Epidermal melanocyte (primary cell): ENCODE measurements around the gene C1orf116.
"Not testable (repeated sequence)": the region's sequence is repeated elsewhere in the genome, so short reads cannot be mapped to it uniquely, and the experiment has no call there.

Experiments used
- DNase-seq: peaks from one replicate; pipeline ENCODE4 v3.0.0; 2011; ENCODE audit warnings: low spot score; ENCODE audit not compliant: insufficient read length

Gene C1orf116

GRCh38 chr1:207059881-207060280 is 27.3 kb upstream of the C1orf116 start:
- no peak for DNase-seq

- DNase-seq = no peak
Measured at GRCh38 chr1:207058878-207059867, 26.6 kb upstream of the C1orf116 start.

GRCh38 chr1:207058252-207058651 is 25.7 kb upstream of the C1orf116 start:
- DNase-seq = no peak

- no peak for DNase-seq
Measured at GRCh38 chr1:207056673-207057072, 24.1 kb upstream of the C1orf116 start.

- DNase-seq = no peak
Measured at GRCh38 chr1:207055386-207056001, 22.9 kb upstream of the C1orf116 start.

GRCh38 chr1:207054491-207054890 is 21.9 kb upstream of the C1orf116 start:
- DNase-seq = no peak

- DNase-seq = peak; percentile 77
Measured at GRCh38 chr1:207052911-207053769, 20.6 kb upstream of the C1orf116 start, which contains the start of gene PFKFB2. Gene PFKFB2, plus strand, starts transcription at chr1:207053275. Its CDS starts 1,443 bp downstream, at chr1:207054718.

GRCh38 chr1:207051191-207051943 is 18.8 kb upstream of the C1orf116 start, which contains the start of gene YOD1:
Gene YOD1, minus strand, starts transcription at chr1:207051208. Its CDS starts 178 bp downstream, at chr1:207051030.
- DNase-seq = no peak

- DNase-seq = peak; percentile 86
Measured at GRCh38 chr1:207050480-207051190, 18.1 kb upstream of the C1orf116 start.

- no peak for DNase-seq
Measured at GRCh38 chr1:207049974-207050391, 17.4 kb upstream of the C1orf116 start.

GRCh38 chr1:207049514-207049913 is 17.0 kb upstream of the C1orf116 start:
- no peak for DNase-seq

GRCh38 chr1:207049054-207049453 is 16.5 kb upstream of the C1orf116 start:
- no peak for DNase-seq

- DNase-seq = no peak
Measured at GRCh38 chr1:207048041-207048440, 15.5 kb upstream of the C1orf116 start.

- DNase-seq = no peak
Measured at GRCh38 chr1:207047505-207047904, 14.9 kb upstream of the C1orf116 start.

- DNase-seq = no peak
Measured at GRCh38 chr1:207045453-207045852, 12.9 kb upstream of the C1orf116 start.

GRCh38 chr1:207041397-207041796 is 8.8 kb upstream of the C1orf116 start:
- not testable (repeated sequence) for DNase-seq

- peak; percentile 53 for DNase-seq
Measured at GRCh38 chr1:207040181-207040533, 7.6 kb upstream of the C1orf116 start.

GRCh38 chr1:207039380-207040180 is 7.0 kb upstream of the C1orf116 start:
- no peak for DNase-seq

GRCh38 chr1:207036865-207037264 is 4.3 kb upstream of the C1orf116 start:
- DNase-seq = no peak
